ENCODE results near the gene HOXB9. TPM values are rescaled to one million over a fixed set of nuclear protein-coding genes. Genes with fewer than 3 reads are reported as not detected.

Gene HOXB9
- total RNA-seq, 1 donor from 2014 or later = 0.58 TPM

Small RNA genes within 50 kb of the gene (microRNA-seq; reads per million reads assigned to microRNA genes)
- not detected for gene MIR196A1 (ENCODE audit: borderline number of aligned reads)

Other genes starting within 250 kb of the HOXB9 start
- gene SKAP1, start 196.1 kb downstream of the HOXB9 start, total RNA-seq = 1.1 TPM
- not detected for gene HOXB1, start 95.3 kb downstream of the HOXB9 start, total RNA-seq
- 19.3 TPM for gene HOXB2, start 81.2 kb downstream of the HOXB9 start, total RNA-seq
- gene HOXB4, start 48.0 kb downstream of the HOXB9 start, total RNA-seq = 5.7 TPM
- gene HOXB3, start 36.1 kb downstream of the HOXB9 start, total RNA-seq = 12.6 TPM
- gene HOXB5, start 32.6 kb downstream of the HOXB9 start, total RNA-seq = 2.0 TPM
- 8.9 TPM for gene HOXB6, start 21.4 kb downstream of the HOXB9 start, total RNA-seq
- gene HOXB7, start 15.3 kb downstream of the HOXB9 start, total RNA-seq = 12.8 TPM
- gene HOXB8, start 11.1 kb downstream of the HOXB9 start, total RNA-seq = 2.3 TPM
- gene PRAC1, start 96.2 kb upstream of the HOXB9 start, total RNA-seq = not detected
- gene PRAC2, start 96.8 kb upstream of the HOXB9 start, total RNA-seq = not detected
- not detected for gene HOXB13, start 102.4 kb upstream of the HOXB9 start, total RNA-seq
- not detected for gene TTLL6, start 190.9 kb upstream of the HOXB9 start, total RNA-seq
- gene CALCOCO2, start 204.7 kb upstream of the HOXB9 start, total RNA-seq = 168 TPM